ENCODE results near the gene MOB1A. TPM values are rescaled to one million over a fixed set of nuclear protein-coding genes. Genes with fewer than 3 reads are reported as not detected.
"Not testable (repeated sequence)": the region's sequence is repeated elsewhere in the genome, so short reads cannot be mapped to it uniquely, and the experiment has no call there.

The MOB1A gene
- total RNA-seq, 4 donors from 2014 or later: 115 to 185 (median 133) TPM

GRCh38 chr2:74194799-74195198 is 16.1 kb upstream of the MOB1A start:
- 100% methylated on average over 1 of the region's 1 CpG for WGBS, 2 donors (ENCODE audit: low coverage in 1 of 2)
- Histone ChIP-seq H3K27me3 (peaks cover 4% of the 10 kb centered on the region), H3K4me1 (peaks cover 0 to 19% (median 4%) of the 10 kb centered on the region in 3 donors), H3K4me3 (no peak overlapping the region), H3K9me3 (no peaks in the 10 kb centered on the region), H3K36me3 (no peaks in the 10 kb centered on the region), H3K27ac (no peak overlapping the region)
- ATAC-seq: no peak
- no peak for TF ChIP-seq EP300 (IDR thresholded peaks at IDR 0.05)
- TF ChIP-seq POLR2A (IDR thresholded peaks at IDR 0.05): no peak
- no peak for TF ChIP-seq POLR2AphosphoS5 (IDR thresholded peaks at IDR 0.05)
- TF ChIP-seq CTCF (IDR thresholded peaks at IDR 0.05): no peak

GRCh38 chr2:74191596-74192380 is 13.1 kb upstream of the MOB1A start:
- 67 to 74% methylated on average over 3 to 6 of the region's 6 CpGs for WGBS, 2 donors (ENCODE audit: low coverage in 1 of 2)
- no peaks in the 10 kb centered on the region for H3K36me3 ChIP-seq
- no peaks in the 10 kb centered on the region for H3K4me1 ChIP-seq
- no peaks in the 10 kb centered on the region for H3K9me3 ChIP-seq
- TF ChIP-seq POLR2AphosphoS5 (IDR thresholded peaks at IDR 0.05): no peak
- no peak for TF ChIP-seq EP300 (IDR thresholded peaks at IDR 0.05)
- TF ChIP-seq POLR2A (IDR thresholded peaks at IDR 0.05): no peak
- no peak for TF ChIP-seq CTCF (IDR thresholded peaks at IDR 0.05)
- H3K27ac ChIP-seq: no peak overlapping the region
- no peak for ATAC-seq
- no peak overlapping the region for H3K4me3 ChIP-seq
- H3K27me3 ChIP-seq: peaks cover 4% of the 10 kb centered on the region

GRCh38 chr2:74188696-74189095 is 10.0 kb upstream of the MOB1A start:
- TF ChIP-seq CTCF (IDR thresholded peaks at IDR 0.05) (no peak), POLR2A (IDR thresholded peaks at IDR 0.05) (no peak), EP300 (IDR thresholded peaks at IDR 0.05) (no peak), POLR2AphosphoS5 (IDR thresholded peaks at IDR 0.05) (no peak)
- peak overlapping the region in 1 of 4 donors; percentile 46 for H3K27ac ChIP-seq
- 93 to 100% methylated on average over 2 to 3 of the region's 3 CpGs for WGBS, 2 donors (ENCODE audit: low coverage in 1 of 2)
- ATAC-seq: no peak
- H3K27me3 ChIP-seq: peaks cover 3% of the 10 kb centered on the region
- H3K4me1 ChIP-seq: no peaks in the 10 kb centered on the region
- H3K4me3 ChIP-seq: no peak overlapping the region
- no peaks in the 10 kb centered on the region for H3K9me3 ChIP-seq
- no peaks in the 10 kb centered on the region for H3K36me3 ChIP-seq

GRCh38 chr2:74188018-74188601 is 9.4 kb upstream of the MOB1A start:
- no peaks in the 10 kb centered on the region for H3K4me1 ChIP-seq
- no peaks in the 10 kb centered on the region for H3K9me3 ChIP-seq
- H3K36me3 ChIP-seq: no peaks in the 10 kb centered on the region
- ATAC-seq: peak; percentile 41
- H3K4me3 ChIP-seq: no peak overlapping the region
- no peaks in the 10 kb centered on the region for H3K27me3 ChIP-seq
- no peak for TF ChIP-seq POLR2A (IDR thresholded peaks at IDR 0.05)
- no peak for TF ChIP-seq CTCF (IDR thresholded peaks at IDR 0.05)
- no peak for TF ChIP-seq POLR2AphosphoS5 (IDR thresholded peaks at IDR 0.05)
- TF ChIP-seq EP300 (IDR thresholded peaks at IDR 0.05): no peak
- 80% methylated on average over 1 of the region's 6 CpGs; no CpG with 5 or more reads in 1 of the 2 donors for WGBS, 2 donors (ENCODE audit: low coverage in 1 of 2)
- peak overlapping the region in 2 of 4 donors; percentile 17 to 46 for H3K27ac ChIP-seq

GRCh38 chr2:74186706-74187105 is 8.0 kb upstream of the MOB1A start:
- H3K36me3 ChIP-seq, H3K4me3 ChIP-seq, H3K27ac ChIP-seq, H3K9me3 ChIP-seq, H3K4me1 ChIP-seq, H3K27me3 ChIP-seq, ATAC-seq: not testable (repeated sequence)
- 90 to 95% methylated on average over 3 to 7 of the region's 15 CpGs for whole genome bisulfite sequencing, 2 donors (ENCODE audit: low coverage in 1 of 2)
